SK-N-SH treated with all-trans-retinoic acid at 6 μM for 48 hours (cell line): ENCODE results near the gene UAP1L1.

ENCODE experiments used
- PATZ1 ChIP-seq: fragments of 250-450 bp; sonication (Bioruptor Pico); IDR thresholded peaks from 2 replicates; pipeline ENCODE4 v1.8.0; 2020; ENCODE audit warnings: mild to moderate bottlenecking, moderate library complexity, borderline replicate concordance
- RARB ChIP-seq: fragments of 250-450 bp; sonication (Bioruptor Pico); IDR thresholded peaks from 2 replicates; pipeline ENCODE4 v1.8.0; 2021; ENCODE audit warnings: mild to moderate bottlenecking, moderate library complexity
- ZFP30 ChIP-seq: fragments of 450-650 bp; formaldehyde crosslinking; IDR thresholded peaks from 2 replicates; pipeline ENCODE4 v1.5.0; 2022; ENCODE audit warnings: mild to moderate bottlenecking, moderate library complexity

GRCh38 chr9:137080260-137081122 lies 3.2 kb downstream of the UAP1L1 start:
- TF ChIP-seq RARB (CRISPR knock-in tag) = no peak
- TF ChIP-seq ZFP30 (CRISPR knock-in tag) = no peak
- TF ChIP-seq PATZ1 = no peak
